Osteocyte (in vitro differentiated cells): ENCODE measurements around the gene THSD4. TPM values are rescaled to one million over a fixed set of nuclear protein-coding genes. Genes with fewer than 3 reads are reported as not detected.

Experiments used
- DNase-seq: peaks from one replicate; pipeline ENCODE4 v3.0.0; 2021; ENCODE audit warnings: mixed read lengths; ENCODE audit not compliant: unreplicated experiment; ENCODE audit errors: extremely low spot score
- H3K27ac Mint-ChIP-seq: one replicate; pipeline ENCODE4 v1.8.0; 2021; ENCODE audit warnings: mild to moderate bottlenecking, mixed read lengths; ENCODE audit not compliant: unreplicated experiment
- H3K27me3 Mint-ChIP-seq: one replicate; pipeline ENCODE4 v1.8.0; 2021; ENCODE audit warnings: mixed read lengths; ENCODE audit not compliant: unreplicated experiment
- H3K36me3 Mint-ChIP-seq: one replicate; pipeline ENCODE4 v1.8.0; 2021; ENCODE audit warnings: mixed read lengths; ENCODE audit not compliant: unreplicated experiment
- H3K4me1 Mint-ChIP-seq: one replicate; pipeline ENCODE4 v1.8.0; 2021; ENCODE audit warnings: mixed read lengths; ENCODE audit not compliant: unreplicated experiment
- H3K4me3 Mint-ChIP-seq: one replicate; pipeline ENCODE4 v1.8.0; 2021; ENCODE audit warnings: mild to moderate bottlenecking, moderate library complexity, mixed read lengths; ENCODE audit not compliant: unreplicated experiment
- H3K9me3 Mint-ChIP-seq: one replicate; pipeline ENCODE4 v1.8.0; 2021; ENCODE audit warnings: mixed read lengths; ENCODE audit not compliant: unreplicated experiment
- CTCF ChIP-seq: fragments of 200-600 bp; sonication (generic); IDR thresholded peaks from 2 replicates; pipeline ENCODE4 v1.5.0; 2021; ENCODE audit warnings: antibody characterized with exemption, mild to moderate bottlenecking, moderate library complexity
- total RNA-seq: library from RNA; stranded (reverse); gene quantifications from 2 replicates; pipeline ENCODE4 v1.2.1, GENCODE V29; 2021

THSD4 gene
- total RNA-seq, 1 donor from 2014 or later = 5.7 TPM

DNA sequence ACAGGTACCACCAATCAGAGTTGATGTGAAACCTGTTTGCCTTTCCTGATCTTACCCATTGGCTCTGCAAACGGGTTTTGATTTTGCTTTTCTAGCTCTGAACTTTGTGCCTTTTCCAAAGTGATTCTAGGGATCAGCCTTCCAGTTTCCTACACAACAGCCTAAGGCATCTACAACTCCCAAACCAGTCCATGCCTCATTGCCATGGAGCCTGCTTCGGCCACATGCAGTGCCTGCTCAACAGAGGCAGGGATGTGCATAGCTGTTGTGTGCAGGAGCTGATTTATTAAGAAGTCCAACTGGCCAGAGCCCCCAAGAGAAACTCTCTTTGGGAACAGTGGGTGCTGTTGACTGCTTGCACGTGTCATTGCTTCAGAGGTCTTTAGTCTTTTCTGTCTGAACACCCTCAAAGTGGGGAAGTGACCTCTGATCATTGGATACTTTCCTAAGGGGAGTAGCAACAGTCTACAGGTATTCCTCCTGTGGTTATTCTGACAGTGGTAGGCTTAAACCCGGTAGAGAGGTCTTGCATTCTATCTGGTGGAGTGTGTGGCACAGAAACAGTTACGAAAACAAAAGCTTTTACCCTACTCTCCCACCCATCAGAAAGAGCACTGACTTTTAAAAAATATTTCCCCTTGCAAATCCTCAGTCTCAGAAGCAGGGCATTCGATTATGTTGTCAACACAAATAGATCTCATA lies 36.6 kb upstream of the THSD4 start:
- no peaks in the 10 kb centered on the region for H3K4me1 Mint-ChIP-seq
- no peak overlapping the region for H3K27ac Mint-ChIP-seq
- no peak for TF ChIP-seq CTCF
- peaks cover 20% of the 10 kb centered on the region for H3K27me3 Mint-ChIP-seq
- DNase-seq = no peak
- no peak overlapping the region for H3K4me3 Mint-ChIP-seq
- no peaks in the 10 kb centered on the region for H3K36me3 Mint-ChIP-seq
- peaks cover 18% of the 10 kb centered on the region for H3K9me3 Mint-ChIP-seq

DNA sequence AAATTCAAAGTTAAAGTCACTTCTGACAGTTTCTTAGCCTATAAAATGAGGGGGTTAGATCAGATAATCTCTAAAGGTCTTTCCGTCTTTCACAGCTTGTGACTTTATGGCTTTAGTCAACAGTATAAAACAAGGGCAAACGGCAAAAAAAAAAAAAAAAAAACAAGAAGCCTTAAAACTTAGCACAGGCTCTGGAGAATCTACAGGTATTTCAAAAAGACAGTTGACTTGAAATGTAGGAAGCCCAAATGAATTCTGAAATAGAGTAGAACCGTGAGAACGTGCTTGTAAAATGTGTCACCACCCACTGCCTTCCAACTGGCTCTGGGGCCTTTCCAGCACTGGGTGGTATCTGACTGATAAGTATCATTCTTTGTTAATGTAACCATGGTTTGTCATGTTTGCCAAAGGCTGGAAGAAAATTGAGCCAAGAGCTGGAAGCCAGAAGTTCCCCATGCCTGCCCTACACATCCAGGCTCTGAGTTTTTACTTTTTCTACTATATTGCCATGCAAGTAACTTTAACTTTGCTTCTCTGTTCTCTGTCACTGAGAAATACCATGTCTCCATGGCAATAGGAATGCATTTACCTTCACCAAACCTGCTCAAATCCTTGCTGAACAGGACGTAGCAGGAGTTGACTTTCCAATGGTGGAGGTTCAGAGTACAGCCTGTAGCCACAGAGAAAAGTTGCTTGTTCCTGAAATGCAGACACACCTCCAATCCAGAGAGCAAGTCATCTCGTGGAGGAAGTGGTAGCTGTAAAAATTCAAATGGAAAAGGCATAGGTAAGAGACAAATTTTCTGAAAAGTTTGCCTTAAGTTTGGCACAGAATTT lies 35.8 kb upstream of the THSD4 start:
- Mint-ChIP-seq H3K9me3 (peaks cover 12% of the 10 kb centered on the region), H3K36me3 (no peaks in the 10 kb centered on the region), H3K4me3 (no peak overlapping the region), H3K27me3 (peaks cover 22% of the 10 kb centered on the region), H3K27ac (no peak overlapping the region), H3K4me1 (no peaks in the 10 kb centered on the region)
- no peak for TF ChIP-seq CTCF
- no peak for DNase-seq

- Mint-ChIP-seq H3K4me1 (no peaks in the 10 kb centered on the region), H3K27me3 (peaks cover 20% of the 10 kb centered on the region), H3K4me3 (no peak overlapping the region), H3K27ac (no peak overlapping the region), H3K9me3 (peaks cover 4% of the 10 kb centered on the region), H3K36me3 (no peaks in the 10 kb centered on the region)
- DNase-seq = no peak
- TF ChIP-seq CTCF = no peak
These were observed 35.1 kb upstream of the THSD4 start for GRCh38 chr15:71080166-71080565.

GRCh38 chr15:71080705-71081104 lies 34.6 kb upstream of the THSD4 start:
- no peak for DNase-seq
- no peak overlapping the region for H3K27ac Mint-ChIP-seq
- no peaks in the 10 kb centered on the region for H3K9me3 Mint-ChIP-seq
- TF ChIP-seq CTCF = no peak
- H3K27me3 Mint-ChIP-seq = peaks cover 26% of the 10 kb centered on the region
- no peaks in the 10 kb centered on the region for H3K36me3 Mint-ChIP-seq
- H3K4me3 Mint-ChIP-seq = no peak overlapping the region
- H3K4me1 Mint-ChIP-seq = no peaks in the 10 kb centered on the region

DNA sequence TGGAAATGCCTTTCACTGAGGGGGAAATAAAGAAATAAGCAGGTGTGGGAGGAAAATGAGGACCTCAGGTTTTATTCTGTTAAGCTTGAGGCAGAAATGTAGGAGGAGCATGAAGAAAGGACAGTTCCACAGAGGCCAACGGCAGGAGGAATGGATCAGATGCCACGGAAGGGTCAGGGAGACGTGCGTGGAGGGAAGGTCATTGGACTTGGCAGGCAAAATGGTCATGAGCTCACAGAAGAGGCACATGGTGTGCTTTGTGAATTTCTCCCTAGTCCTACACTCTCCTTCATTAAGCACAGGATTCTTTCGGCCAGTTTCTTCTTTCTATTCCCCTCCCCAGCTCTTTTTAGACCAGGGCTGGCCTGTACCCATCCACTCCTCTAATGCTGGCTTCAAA lies 32.5 kb upstream of the THSD4 start:
- Mint-ChIP-seq H3K27me3 (peaks cover 45% of the 10 kb centered on the region), H3K4me3 (no peak overlapping the region), H3K27ac (no peak overlapping the region), H3K9me3 (peaks cover 9% of the 10 kb centered on the region), H3K4me1 (no peaks in the 10 kb centered on the region), H3K36me3 (no peaks in the 10 kb centered on the region)
- no peak for TF ChIP-seq CTCF
- DNase-seq = no peak
